Measurements from ENCODE around the gene RPL18A. TPM values are rescaled to one million over a fixed set of nuclear protein-coding genes. Genes with fewer than 3 reads are reported as not detected.

The RPL18A gene
- total and polyA plus RNA-seq, 2 donors from 2014 or later = 1,282 to 1,707 TPM

GRCh38 chr19:17909003-17909732 lies 49.5 kb downstream of the RPL18A start:
- H3K36me3 ChIP-seq (ENCODE audit: control insufficient read depth in 2 of 3, insufficient read depth in 3 of 3, low read length in 3 of 3) = no peaks in the 10 kb centered on the region
- peaks cover 0 to 3% (median 0%) of the 10 kb centered on the region in 3 donors for H3K9me3 ChIP-seq (ENCODE audit: control insufficient read depth in 2 of 3, insufficient read depth in 1 of 3, low read length in 3 of 3)
- H3K27ac ChIP-seq (ENCODE audit: low read depth in 2 of 2, low read length in 2 of 2) = no peak overlapping the region
- no peak for TF ChIP-seq CTCF (IDR thresholded peaks at IDR 0.05; ENCODE audit: borderline replicate concordance, extremely low read depth, insufficient read depth)
- H3K9ac ChIP-seq (ENCODE audit: low read length in 3 of 3) = no peak overlapping the region
- H3K4me1 ChIP-seq (ENCODE audit: control insufficient read depth in 2 of 3, insufficient read depth in 2 of 3, low read depth in 1 of 3, low read length in 3 of 3) = no peaks in the 10 kb centered on the region
- DNase-seq = no peak
- no peak for FAIRE-seq
- intact Hi-C loops (cut with DNase I) = no loop called here
- no peaks in the 10 kb centered on the region for H3K27me3 ChIP-seq (ENCODE audit: control insufficient read depth, insufficient read depth, low read length)
- H3K4me3 ChIP-seq (ENCODE audit: low read length in 3 of 3) = no peak overlapping the region

- no peak for FAIRE-seq
- Histone ChIP-seq H3K27ac (ENCODE audit: low read depth in 2 of 2, low read length in 2 of 2) (no peak overlapping the region), H3K27me3 (ENCODE audit: control insufficient read depth, insufficient read depth, low read length) (no peaks in the 10 kb centered on the region), H3K4me1 (ENCODE audit: control insufficient read depth in 2 of 3, insufficient read depth in 2 of 3, low read depth in 1 of 3, low read length in 3 of 3) (no peaks in the 10 kb centered on the region), H3K9ac (ENCODE audit: low read length in 3 of 3) (no peak overlapping the region), H3K36me3 (ENCODE audit: control insufficient read depth in 2 of 3, insufficient read depth in 3 of 3, low read length in 3 of 3) (no peaks in the 10 kb centered on the region), H3K9me3 (ENCODE audit: control insufficient read depth in 2 of 3, insufficient read depth in 1 of 3, low read length in 3 of 3) (peaks cover 0 to 3% (median 0%) of the 10 kb centered on the region in 3 donors), H3K4me3 (ENCODE audit: low read length in 3 of 3) (no peak overlapping the region)
- no peak for DNase-seq
- intact Hi-C loops (cut with DNase I) = no loop called here
- TF ChIP-seq CTCF (IDR thresholded peaks at IDR 0.05; ENCODE audit: borderline replicate concordance, extremely low read depth, insufficient read depth) = no peak
These were observed 51.2 kb downstream of the RPL18A start for GRCh38 chr19:17910791-17911360.

Other genes with a start within 250 kb of the RPL18A start
- 2.2 TPM for gene UNC13A, start 171.6 kb upstream of the RPL18A start, total RNA-seq
- gene UNC13A, start 171.6 kb upstream of the RPL18A start, polyA plus RNA-seq (ENCODE audit: insufficient read depth, low read depth, low replicate concordance) = 0.06 TPM
- gene MAP1S, start 140.4 kb upstream of the RPL18A start, total RNA-seq = 56.1 TPM
- 25.2 TPM for gene MAP1S, start 140.4 kb upstream of the RPL18A start, polyA plus RNA-seq (ENCODE audit: insufficient read depth, low read depth, low replicate concordance)
- gene FCHO1, start 108.4 kb upstream of the RPL18A start, total RNA-seq = 5.9 TPM
- 0.52 TPM for gene FCHO1, start 108.4 kb upstream of the RPL18A start, polyA plus RNA-seq (ENCODE audit: insufficient read depth, low read depth, low replicate concordance)
- 36.2 TPM for gene B3GNT3, start 64.8 kb upstream of the RPL18A start, total RNA-seq
- gene B3GNT3, start 64.8 kb upstream of the RPL18A start, polyA plus RNA-seq (ENCODE audit: insufficient read depth, low read depth, low replicate concordance) = 2.0 TPM
- gene INSL3, start 38.4 kb upstream of the RPL18A start, total RNA-seq = not detected
- not detected for gene INSL3, start 38.4 kb upstream of the RPL18A start, polyA plus RNA-seq (ENCODE audit: insufficient read depth, low read depth, low replicate concordance)
- gene JAK3, start 11.9 kb upstream of the RPL18A start, total RNA-seq = 30.8 TPM
- 3.5 TPM for gene JAK3, start 11.9 kb upstream of the RPL18A start, polyA plus RNA-seq (ENCODE audit: insufficient read depth, low read depth, low replicate concordance)
- gene SLC5A5, start 12.0 kb downstream of the RPL18A start, total RNA-seq = 0.16 TPM
- not detected for gene SLC5A5, start 12.0 kb downstream of the RPL18A start, polyA plus RNA-seq (ENCODE audit: insufficient read depth, low read depth, low replicate concordance)
- gene CCDC124, start 73.1 kb downstream of the RPL18A start, total RNA-seq = 59.5 TPM
- 120 TPM for gene CCDC124, start 73.1 kb downstream of the RPL18A start, polyA plus RNA-seq (ENCODE audit: insufficient read depth, low read depth, low replicate concordance)
- gene KCNN1, start 107.2 kb downstream of the RPL18A start, total RNA-seq = 0.19 TPM
- gene KCNN1, start 107.2 kb downstream of the RPL18A start, polyA plus RNA-seq (ENCODE audit: insufficient read depth, low read depth, low replicate concordance) = 0.37 TPM
- gene ARRDC2, start 148.3 kb downstream of the RPL18A start, total RNA-seq = 68.4 TPM
- 20.8 TPM for gene ARRDC2, start 148.3 kb downstream of the RPL18A start, polyA plus RNA-seq (ENCODE audit: insufficient read depth, low read depth, low replicate concordance)
- 3.2 TPM for gene IL12RB1, start 227.0 kb downstream of the RPL18A start, total RNA-seq
- gene IL12RB1, start 227.0 kb downstream of the RPL18A start, polyA plus RNA-seq (ENCODE audit: insufficient read depth, low read depth, low replicate concordance) = 0.45 TPM
- 16.0 TPM for gene MAST3, start 237.9 kb downstream of the RPL18A start, total RNA-seq
- 5.6 TPM for gene MAST3, start 237.9 kb downstream of the RPL18A start, polyA plus RNA-seq (ENCODE audit: insufficient read depth, low read depth, low replicate concordance)

Data from kidney (tissue), 14 donors.